GM19035 (cell line): ENCODE results near the gene SLC25A42.
"Not testable (repeated sequence)": the region's sequence is repeated elsewhere in the genome, so short reads cannot be mapped to it uniquely, and the experiment has no call there.

Experiments
- ATAC-seq: cut with Tn5 transposase; IDR thresholded peaks from one replicate; pipeline ENCODE4 v1.9.1; 2021; ENCODE audit not compliant: unreplicated experiment

Gene SLC25A42, protein sequence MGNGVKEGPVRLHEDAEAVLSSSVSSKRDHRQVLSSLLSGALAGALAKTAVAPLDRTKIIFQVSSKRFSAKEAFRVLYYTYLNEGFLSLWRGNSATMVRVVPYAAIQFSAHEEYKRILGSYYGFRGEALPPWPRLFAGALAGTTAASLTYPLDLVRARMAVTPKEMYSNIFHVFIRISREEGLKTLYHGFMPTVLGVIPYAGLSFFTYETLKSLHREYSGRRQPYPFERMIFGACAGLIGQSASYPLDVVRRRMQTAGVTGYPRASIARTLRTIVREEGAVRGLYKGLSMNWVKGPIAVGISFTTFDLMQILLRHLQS

DNA sequence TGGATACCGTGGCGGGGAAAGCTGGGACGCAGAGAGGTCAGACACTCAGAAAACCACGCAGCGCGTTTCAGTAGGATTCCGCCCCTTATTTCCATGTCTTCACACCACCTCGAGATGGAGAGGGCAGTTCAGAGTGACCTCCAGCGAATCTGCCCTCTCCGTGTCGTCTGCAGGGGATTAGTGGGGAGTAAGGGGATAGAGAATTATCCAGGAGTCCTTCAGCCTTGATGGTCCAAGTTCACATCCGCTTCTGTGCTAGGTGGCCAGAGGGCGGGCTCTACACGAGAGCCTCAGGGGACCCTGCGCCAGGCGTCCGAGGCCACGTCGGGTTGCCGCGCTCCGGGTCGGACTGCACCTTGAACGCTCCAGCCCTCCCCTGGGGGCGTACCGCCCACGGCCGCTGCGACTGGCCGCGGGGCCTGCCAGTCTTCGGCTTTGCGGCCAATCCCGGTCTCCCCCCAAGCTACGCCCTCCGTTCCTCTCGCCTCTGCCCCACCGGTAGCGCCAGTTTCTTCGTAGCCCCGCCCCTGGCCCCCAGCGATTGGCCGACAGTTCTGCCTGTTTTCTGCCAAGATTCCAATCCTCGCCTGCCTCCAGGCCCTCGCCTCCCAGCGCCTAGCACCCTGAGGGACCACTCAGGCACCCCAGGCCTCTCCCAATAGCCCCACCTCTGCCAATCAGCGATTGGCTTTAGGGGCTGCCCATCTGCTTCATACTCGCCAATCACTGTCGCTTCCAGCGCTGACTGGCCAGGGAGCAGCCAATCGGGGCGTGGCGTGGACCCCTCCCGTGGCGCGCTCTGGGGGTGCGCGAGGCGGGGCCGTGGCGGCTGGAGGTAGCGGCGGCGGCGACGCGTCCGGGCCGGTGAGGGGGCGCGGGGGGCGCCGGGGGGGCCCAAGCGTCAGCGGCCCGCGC lies at the start of gene SLC25A42:
Gene SLC25A42, plus strand, starts transcription at position 812 of the 915 bp plus-strand sequence. CDS start 32,131 bp downstream, outside the sequence.
- ATAC-seq: peak; percentile 91

DNA sequence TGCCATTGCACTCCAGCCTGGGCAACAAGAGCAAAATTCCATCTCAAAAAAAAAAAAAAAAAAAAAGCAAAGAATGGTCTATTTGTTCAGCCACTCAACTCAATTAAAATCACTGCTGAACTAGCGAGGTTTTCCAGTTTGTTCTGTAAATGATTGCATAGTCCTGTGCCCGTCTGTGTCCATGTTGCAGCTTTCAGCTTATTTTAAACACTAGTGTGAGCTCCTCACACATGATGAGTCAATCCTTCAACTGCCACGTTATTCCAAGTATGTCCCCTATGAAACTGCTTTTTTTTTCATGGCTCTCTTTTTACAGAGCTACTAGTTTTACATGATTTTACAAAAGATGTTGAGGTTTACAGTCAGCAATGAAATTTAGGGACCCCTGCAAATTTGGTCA lies 42.7 kb upstream of the SLC25A42 start:
- no peak for ATAC-seq

DNA sequence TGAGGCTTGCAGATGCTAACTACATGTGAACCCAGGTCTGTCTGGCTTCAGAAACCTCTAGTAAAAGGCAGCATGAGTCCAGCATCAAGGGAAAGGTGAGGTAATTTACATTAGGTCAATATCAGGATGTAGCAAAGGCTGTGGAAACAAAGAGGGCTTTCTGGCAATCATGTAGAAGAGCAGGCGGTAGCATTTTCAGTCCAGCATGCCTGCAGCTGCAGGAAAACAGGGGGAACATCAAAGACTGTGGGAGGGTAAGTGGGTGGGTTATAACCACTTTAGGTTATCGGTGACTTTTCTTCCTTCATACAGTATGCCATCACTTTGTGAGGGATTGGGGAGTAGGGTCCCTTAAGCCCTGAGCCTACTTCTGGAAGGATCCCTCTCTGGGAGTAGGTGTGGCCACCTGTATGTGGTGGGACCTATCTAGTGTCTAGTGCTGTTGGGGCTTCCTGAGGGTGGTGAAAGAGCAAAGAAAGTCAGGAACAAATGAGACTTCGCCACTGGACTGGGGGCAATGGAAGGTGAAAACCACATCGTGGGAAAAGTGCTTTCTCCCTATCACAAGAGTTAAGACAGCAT lies 41.3 kb upstream of the SLC25A42 start:
- no peak for ATAC-seq

DNA sequence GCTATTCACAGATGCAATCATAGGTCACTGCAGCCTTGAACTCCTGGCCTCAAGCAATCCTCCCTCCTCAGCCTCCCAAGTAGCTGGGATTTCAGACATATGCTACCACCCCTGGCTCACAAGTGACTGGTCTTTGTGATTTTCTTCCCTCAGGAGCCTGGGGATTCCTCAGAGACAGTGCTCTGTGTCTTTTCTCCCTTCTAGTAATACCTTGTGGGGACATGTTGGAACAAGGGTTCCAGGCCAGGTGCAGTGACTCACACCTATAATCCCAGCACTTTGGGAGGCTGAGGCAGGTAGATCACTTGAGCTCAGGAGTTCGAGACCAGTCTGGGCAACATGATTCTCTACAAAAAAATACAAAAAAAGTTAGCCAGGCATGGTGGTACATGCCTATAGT lies 40.4 kb upstream of the SLC25A42 start:
- ATAC-seq: not testable (repeated sequence)

DNA sequence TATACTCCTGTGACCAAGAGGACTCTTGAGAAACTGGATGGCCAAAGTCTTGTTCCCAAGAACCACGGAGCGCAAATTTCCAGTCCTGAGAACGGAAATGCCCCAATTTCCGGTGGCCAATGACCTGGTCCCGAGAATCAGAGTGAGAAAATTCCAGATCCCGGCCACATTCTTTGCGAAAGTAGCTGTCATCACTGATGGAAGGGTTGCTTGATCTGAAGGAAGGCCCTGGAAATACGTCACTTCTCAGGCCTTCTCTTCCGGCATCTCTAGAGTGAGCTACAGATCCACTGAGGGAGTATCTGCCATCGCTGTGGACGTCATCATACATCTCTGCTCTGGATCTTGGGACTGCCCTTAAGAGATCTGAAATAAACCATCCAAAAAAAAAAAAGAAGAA lies 37.9 kb upstream of the SLC25A42 start:
- no peak for ATAC-seq

DNA sequence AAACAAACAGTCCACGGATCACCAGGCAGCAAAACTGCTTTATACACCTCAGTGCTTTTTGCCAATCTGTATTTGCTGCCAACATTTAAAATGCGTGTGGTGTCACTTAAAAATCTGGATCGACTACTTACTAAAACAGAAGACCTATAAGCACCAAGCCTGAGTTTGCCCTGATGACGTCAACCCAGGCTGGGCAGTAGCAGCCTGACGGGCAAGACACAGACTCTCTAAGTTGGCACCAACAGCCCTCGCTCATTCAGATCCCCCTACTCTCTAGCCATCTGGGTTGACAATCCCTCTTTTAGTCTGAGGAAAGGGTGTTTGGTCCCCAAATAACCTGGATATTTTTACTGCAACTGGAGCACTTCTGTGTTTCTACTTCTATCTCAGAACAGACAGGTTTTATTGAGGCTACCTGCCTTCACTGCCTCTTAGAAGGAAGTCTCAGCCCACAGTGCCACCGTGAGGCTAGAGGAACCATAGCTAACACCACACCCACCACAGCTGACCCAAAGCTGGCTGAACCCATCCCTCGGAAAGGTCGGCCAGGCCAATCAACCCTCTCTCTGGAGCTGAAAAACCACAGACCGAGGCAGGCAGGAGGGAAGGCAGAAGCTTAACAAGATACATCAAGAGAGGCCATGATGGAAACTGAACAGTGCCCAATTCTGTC lies 37.4 kb upstream of the SLC25A42 start:
- no peak for ATAC-seq

DNA sequence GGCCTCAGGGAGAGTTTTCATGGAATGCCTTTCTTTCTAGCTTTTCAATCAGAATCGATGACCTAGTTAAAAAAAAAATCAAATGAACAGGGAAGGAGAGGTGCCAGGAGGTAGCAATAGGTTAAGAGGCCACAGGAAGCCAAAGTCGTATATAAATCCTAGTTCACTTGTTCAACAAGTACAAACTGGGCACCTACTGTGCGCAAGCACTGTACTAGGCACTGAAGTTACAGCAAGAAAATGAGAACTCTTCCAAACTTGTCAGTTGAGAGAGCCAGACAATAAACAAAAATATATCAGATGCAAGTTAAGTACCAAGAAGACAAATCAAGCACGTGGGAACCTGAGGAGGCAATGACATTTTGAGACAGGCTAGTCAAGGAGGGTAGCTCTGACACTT lies 36.6 kb upstream of the SLC25A42 start:
- ATAC-seq: no peak

DNA sequence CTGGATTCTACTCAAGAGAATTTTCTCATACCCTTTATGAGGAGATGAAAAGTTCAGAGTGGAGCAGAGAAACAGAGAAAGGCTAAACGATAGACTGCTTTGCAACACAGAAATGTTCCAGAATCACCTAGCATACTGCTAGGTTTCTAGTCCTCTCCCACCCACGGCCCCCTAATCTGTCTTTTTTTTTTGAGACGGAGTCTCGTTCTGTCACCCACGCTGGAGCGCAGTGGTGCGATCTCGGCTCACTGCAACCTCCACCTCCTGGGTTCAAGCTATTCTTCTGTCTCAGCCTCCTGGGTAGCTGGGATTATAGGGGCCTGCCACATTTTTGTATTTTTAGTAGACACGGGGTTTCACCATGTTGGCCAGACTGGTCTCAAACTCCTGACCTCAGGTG lies 35.3 kb upstream of the SLC25A42 start:
- no peak for ATAC-seq

DNA sequence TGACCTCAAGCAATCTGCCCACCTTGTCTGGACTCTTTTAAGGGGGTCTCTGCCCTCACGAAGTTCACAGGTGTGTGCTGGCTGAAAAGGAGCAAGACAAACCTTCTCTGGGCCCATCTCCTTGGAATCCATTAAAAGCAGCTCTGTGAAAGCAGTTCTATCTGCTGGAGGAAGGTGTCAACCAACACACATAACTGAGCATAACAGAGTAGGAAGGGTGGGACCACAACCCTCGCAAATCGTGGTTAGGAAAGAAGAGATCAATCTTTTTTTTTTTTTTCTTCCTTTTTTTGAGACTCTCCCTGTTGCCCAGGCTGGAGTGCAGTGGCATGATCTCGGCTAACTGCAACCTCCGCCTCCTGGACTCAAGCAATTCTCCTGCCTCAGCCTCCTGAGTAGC lies 31.9 kb upstream of the SLC25A42 start:
- no peak for ATAC-seq

DNA sequence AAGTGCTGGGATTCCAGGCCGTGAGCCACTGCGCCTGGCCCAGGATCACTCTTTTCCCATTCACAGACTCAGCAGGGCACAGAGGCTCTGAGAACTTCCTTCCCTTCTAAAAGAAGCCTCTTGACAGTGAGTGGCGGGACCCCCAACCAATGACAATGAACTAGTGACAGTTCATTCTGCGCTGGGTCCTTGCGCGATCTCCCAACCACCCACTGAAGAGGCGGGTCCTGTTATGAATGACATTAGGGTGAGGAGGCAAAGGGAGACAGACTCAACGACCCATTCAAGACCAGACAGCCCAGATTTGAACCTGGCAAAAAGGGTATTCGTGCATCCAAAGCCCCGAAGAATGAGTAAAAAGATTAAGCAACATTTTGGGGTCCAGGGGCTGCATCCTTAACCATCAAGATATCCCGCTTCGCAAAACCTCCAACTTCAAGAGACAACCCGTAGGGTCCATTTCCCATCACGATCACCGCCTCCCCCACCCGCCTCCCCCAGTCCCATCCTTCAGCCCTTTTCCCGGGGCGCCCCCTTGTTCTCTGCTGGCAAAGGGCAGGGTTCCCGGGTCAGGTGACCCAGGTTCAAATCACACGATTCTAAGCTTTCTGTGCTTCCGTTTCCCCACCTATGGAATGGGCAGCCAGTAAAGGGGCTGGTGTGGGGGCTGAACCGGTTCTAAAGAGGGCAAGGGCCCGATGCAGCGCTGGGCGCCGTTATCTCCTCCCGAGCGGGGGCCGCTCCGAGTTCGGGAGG lies 31.2 kb upstream of the SLC25A42 start:
- peak; percentile 6 for ATAC-seq

DNA sequence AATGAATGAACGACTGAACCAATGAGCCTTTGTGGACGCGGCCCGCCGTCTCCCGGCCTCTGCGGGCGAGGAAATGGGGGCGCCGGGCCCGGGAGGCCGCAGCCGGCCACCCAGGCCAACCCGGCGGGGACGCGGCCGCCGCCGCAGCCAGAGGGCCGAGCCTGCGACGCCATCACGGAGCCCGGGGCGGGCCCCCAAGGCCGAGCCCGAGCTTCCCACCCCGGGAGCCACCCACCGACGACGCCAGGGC lies 30.7 kb upstream of the SLC25A42 start:
- ATAC-seq: no peak

DNA sequence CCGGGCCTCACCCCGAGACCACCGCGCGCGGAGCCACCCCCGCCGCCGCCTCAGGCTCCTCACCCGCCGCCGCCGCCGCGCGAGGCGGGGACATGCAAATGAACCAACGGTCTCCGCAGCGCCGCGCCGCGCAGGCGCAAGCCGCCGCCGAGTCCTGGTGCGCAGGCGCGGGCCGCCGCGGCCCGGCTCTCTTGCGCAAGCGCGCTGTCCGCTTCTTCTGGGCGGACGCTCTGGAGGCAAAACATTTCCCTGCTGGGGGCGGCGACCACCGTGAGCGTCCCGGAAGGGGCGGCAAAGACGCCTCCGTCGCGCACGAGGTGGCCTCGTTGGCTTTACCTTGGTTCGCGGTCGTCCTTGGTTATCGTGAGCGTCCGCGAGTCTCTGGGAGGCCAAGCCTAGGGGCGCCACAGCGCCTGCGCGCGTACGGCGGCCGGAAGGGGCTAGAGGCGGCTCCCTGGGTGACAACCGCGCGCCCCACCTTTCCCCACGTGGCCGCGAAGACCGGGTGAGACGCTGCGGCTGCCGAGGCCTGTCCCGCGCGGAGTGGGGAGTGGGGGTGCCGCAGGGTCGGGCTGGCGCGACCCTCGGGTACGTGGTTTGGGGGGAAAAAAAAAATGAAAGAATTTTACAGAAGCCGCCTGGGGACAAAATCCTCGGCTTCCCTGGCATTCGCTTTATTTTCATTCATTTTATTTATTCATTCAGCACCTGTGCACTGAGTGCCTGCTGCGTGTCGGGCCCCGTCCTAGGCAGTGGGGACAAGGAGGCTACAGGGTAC lies 30.2 kb upstream of the SLC25A42 start, which contains the start of the genes ARMC6 and SUGP2:
Gene ARMC6, plus strand, starts transcription at position 178 of the 778 bp plus-strand sequence. CDS start 607 bp downstream, outside the sequence.
Gene SUGP2, minus strand, starts transcription at position 92 of the 778 bp plus-strand sequence. CDS start 2,446 bp downstream, outside the sequence.
- peak; percentile 82 for ATAC-seq

DNA sequence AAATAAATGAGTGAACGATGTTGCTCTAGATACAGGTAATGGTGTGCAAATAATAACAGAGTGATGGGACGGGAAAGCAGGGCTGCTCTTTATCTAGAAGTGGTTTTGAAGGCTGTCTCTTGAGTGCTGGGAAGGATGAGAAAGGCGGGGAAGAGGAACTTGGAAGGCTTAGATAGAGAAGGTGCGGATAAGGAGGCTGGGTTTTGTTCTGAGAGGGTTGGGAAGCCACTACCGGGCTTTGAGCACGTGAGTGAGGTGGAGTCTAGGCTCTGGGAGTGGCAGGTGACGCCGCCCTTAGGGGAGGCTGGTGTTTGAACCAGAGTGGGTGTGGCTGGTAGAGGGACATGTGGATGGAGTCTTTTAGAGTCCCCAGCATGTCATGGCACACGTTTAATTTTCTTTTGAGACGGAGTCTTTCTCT lies 29.6 kb upstream of the SLC25A42 start:
- no peak for ATAC-seq

DNA sequence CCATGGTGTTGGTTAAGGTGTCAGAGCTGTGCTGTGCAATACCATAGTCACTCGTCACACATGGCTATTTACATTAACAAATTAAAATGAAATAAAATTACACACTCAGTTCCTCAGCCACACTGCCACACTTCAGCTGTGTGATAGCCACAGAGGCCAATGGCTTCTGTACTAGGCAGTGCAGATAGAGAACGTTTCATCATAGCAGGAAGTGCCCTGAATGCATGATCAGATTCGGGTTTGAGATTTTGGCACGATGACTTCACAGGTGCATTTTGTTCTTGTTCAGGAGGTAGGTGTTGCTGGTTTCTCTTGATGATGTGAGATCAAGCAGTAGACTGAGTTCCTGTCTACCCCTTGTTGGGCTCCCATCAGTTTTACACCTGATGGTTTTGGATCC lies 23.9 kb upstream of the SLC25A42 start:
- no peak for ATAC-seq

DNA sequence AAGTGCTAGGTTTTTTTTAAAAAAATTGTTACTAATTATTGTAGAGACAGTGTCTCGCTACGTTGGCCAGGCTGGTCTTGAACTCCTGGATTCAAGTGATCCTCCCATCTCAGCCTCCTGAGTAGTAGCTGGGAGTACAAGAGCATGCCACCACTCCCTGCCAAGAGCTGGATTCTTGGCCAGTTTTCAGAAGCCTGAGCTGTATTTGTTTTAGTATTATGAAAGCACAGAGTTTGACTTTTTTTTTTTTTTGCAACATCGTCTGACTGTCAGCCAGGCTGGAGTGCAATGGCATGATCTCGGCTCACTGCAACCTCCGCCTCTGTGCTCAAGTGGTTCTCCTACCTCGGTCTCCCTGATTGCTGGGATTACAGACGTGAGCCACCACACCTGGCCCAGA lies 23.4 kb upstream of the SLC25A42 start:
- ATAC-seq: no peak

DNA sequence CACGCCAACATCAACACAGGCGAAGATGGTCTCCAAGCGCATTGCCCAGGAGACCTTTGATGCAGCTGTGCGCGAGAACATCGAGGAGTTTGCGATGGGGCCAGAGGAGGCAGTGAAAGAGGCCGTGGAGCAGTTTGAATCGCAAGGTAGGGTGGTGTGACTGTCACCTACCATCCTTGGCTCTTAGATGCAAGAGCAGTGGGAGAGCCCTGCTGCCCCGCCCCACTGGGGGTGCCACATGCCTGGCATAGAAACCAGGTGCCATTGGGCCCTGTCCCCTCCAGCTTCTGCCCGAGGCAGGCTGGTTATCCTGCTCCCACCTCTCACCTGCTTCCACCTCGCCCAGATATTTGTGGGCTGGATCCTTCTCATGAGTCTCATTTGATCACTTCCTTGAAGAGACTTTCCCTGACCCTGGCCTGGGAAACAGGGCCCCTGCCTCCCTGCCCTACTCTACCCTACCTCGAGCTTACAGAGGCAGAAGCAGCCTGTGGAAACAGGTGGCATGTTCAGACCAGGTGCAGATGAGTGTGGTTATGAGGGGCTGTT lies 21.0 kb upstream of the SLC25A42 start:
- no peak for ATAC-seq

DNA sequence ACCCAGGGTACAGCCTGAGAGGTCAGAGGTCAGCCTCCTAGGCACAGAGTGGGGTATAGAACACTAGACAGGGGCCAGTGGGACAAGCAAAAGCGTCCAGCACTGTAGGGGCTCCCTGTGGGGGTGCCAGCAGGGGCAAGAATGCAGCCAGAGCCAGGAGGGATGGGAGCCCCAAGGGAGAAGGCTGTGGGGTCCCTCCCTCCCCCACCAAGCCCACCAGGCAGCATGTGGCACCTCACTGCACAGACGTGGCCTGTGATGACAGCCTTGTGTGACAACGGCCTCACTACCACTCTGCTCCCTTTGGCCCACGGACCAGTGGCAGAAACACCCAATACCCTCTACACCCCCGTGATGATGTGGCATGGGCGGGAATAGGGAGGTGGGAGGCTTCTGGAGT lies 20.3 kb upstream of the SLC25A42 start:
- ATAC-seq: no peak

DNA sequence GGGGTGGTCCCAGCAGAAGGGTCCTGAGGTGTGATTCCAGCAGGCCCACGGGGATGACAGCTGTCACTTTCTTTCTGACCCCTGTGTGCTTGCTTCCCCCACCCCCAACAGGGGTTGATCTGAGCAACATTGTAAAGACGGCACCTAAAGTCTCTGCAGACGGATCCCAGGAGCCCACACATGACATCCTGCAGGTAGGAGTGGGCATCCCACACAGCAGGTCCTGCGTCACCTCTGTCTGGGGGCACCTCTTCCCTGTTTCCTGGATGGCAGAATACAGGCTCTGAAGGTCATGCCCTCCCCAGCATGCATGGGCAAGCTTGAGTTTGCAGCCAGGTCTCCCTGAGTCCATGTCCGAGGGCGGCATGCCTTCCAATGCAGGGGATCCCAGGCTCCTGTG lies 19.9 kb upstream of the SLC25A42 start:
- no peak for ATAC-seq

DNA sequence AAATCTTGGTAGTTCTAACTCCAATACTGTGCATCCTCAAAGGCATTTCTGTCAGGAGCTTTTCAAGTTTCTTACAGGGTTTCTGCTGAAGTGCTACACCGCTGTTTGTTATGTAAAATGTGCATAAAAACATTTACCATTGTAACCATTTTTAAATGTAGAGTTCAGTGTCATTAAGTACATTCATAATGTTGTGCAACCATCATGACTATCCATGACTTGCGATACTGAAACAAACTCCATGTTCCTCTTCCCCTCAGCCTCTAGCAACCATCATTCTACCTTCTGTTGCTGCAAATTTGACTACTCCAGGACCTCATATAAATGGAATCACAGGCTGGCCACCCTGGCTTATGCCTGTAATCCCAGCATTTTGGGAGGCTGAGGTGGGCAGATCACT lies 14.4 kb upstream of the SLC25A42 start:
- no peak for ATAC-seq
